WTC11 (cell line): Measurements from ENCODE around the gene CSKMT. TPM values are rescaled to one million over a fixed set of nuclear protein-coding genes. Genes with fewer than 3 reads are reported as not detected.

ENCODE experiments used
- ATAC-seq: fragments of 200-7000 bp; cut with Tn5 transposase; 2 replicates; pipeline ENCODE4 v1.10.0; 2021; ENCODE audit warnings: mild to moderate bottlenecking, moderate library complexity
- CTCF ChIA-PET: fragments of 300-600 bp; sonication (Branson Sonifier 250); formaldehyde crosslinking; loops from one replicate; lab custom pipeline; 2021; ENCODE audit warnings: antibody characterized with exemption; lab: Charles Lee
- POLR2A ChIA-PET: fragments of 350-600 bp; sonication (Branson Sonifier 250); formaldehyde crosslinking; loops from one replicate; lab custom pipeline; 2021; ENCODE audit warnings: antibody characterized with exemption; lab: Charles Lee
- DNase-seq: peaks from one replicate; pipeline ENCODE4 v3.0.0; 2021; ENCODE audit warnings: low spot score
- H3K27ac Mint-ChIP-seq: 2 replicates; pipeline ENCODE4 v1.8.0; 2021; ENCODE audit warnings: mixed read lengths
- H3K27me3 Mint-ChIP-seq: 2 replicates; pipeline ENCODE4 v1.8.0; 2021; ENCODE audit warnings: low read depth, mild to moderate bottlenecking, moderate library complexity, mixed read lengths
- H3K36me3 Mint-ChIP-seq: 2 replicates; pipeline ENCODE4 v1.8.0; 2021; ENCODE audit warnings: mixed read lengths
- H3K4me1 Mint-ChIP-seq: 2 replicates; pipeline ENCODE4 v1.8.0; 2022; ENCODE audit warnings: mixed read lengths
- H3K4me3 Mint-ChIP-seq: 2 replicates; pipeline ENCODE4 v1.8.0; 2021; ENCODE audit warnings: mild to moderate bottlenecking, moderate library complexity, mixed read lengths
- H3K9me3 Mint-ChIP-seq: 2 replicates; pipeline ENCODE4 v1.8.0; 2021; ENCODE audit warnings: mixed read lengths
- ATF1 ChIP-seq: sonication (generic); formaldehyde crosslinking; IDR thresholded peaks from 2 replicates; pipeline ENCODE4 v1.8.1; 2023; ENCODE audit warnings: mild to moderate bottlenecking, moderate library complexity, missing genetic modification reagents
- CREM ChIP-seq: sonication (generic); formaldehyde crosslinking; IDR thresholded peaks from 2 replicates; pipeline ENCODE4 v1.8.1; 2022; ENCODE audit warnings: mild to moderate bottlenecking, missing genetic modification reagents, moderate library complexity
- ELF4 ChIP-seq: sonication (generic); formaldehyde crosslinking; IDR thresholded peaks from 2 replicates; pipeline ENCODE4 v1.8.1; 2022; ENCODE audit warnings: low read depth, mild to moderate bottlenecking, moderate library complexity, missing genetic modification reagents
- GABPB1 ChIP-seq: sonication (generic); formaldehyde crosslinking; IDR thresholded peaks from 2 replicates; pipeline ENCODE4 v1.8.1; 2023; ENCODE audit warnings: mild to moderate bottlenecking, missing genetic modification reagents
- GTF2I ChIP-seq: fragments of 250-450 bp; sonication (Bioruptor Pico); conservative IDR thresholded peaks from 2 replicates; pipeline ENCODE4 v1.4.0; 2021; ENCODE audit warnings: mild to moderate bottlenecking
- NFATC4 ChIP-seq: fragments of 250-450 bp; sonication (Bioruptor Pico); IDR thresholded peaks from 2 replicates; pipeline ENCODE4 v1.9.0; 2021; ENCODE audit warnings: mild to moderate bottlenecking
- NFYB ChIP-seq: sonication (generic); formaldehyde crosslinking; conservative IDR thresholded peaks from 2 replicates; pipeline ENCODE4 v1.8.0; 2022; ENCODE audit warnings: low read depth, missing genetic modification reagents
- NR3C1 ChIP-seq: sonication (generic); formaldehyde crosslinking; conservative IDR thresholded peaks from 2 replicates; pipeline ENCODE4 v1.8.1; 2023; ENCODE audit warnings: low read depth, mild to moderate bottlenecking, missing genetic modification reagents
- ZNF138 ChIP-seq: sonication (generic); formaldehyde crosslinking; conservative IDR thresholded peaks from 2 replicates; pipeline ENCODE4 v1.8.1; 2022; ENCODE audit warnings: mild to moderate bottlenecking, moderate library complexity, missing genetic modification reagents
- ZNF396 ChIP-seq: fragments of 250-450 bp; sonication (Bioruptor Pico); IDR thresholded peaks from 2 replicates; pipeline ENCODE4 v1.8.0; 2021; ENCODE audit warnings: mild to moderate bottlenecking, moderate library complexity, borderline replicate concordance
- ZNF671 ChIP-seq: fragments of 250-450 bp; sonication (Bioruptor Pico); IDR thresholded peaks from 2 replicates; pipeline ENCODE4 v1.8.0; 2021; ENCODE audit warnings: mild to moderate bottlenecking
- total RNA-seq: library from RNA; stranded (reverse); gene quantifications from 3 replicates; pipeline ENCODE4 v1.2.3, GENCODE V29; 2021
- TF ChIP-seq, protein P1 (sequence below): sonication (generic); formaldehyde crosslinking; IDR thresholded peaks from 2 replicates; pipeline ENCODE4 v1.8.0; 2022; ENCODE audit warnings: missing genetic modification reagents
- TF ChIP-seq, protein P2 (sequence below): sonication (generic); formaldehyde crosslinking; IDR thresholded peaks from 2 replicates; pipeline ENCODE4 v1.8.0; 2022; ENCODE audit warnings: mild to moderate bottlenecking, missing genetic modification reagents
- TF ChIP-seq, protein P3 (sequence below): sonication (generic); formaldehyde crosslinking; IDR thresholded peaks from 2 replicates; pipeline ENCODE4 v1.8.0; 2023; ENCODE audit warnings: missing genetic modification reagents, mild to moderate bottlenecking, borderline replicate concordance

Gene CSKMT
- total RNA-seq, 1 experiment from 2014 or later = 75.6 TPM

DNA sequence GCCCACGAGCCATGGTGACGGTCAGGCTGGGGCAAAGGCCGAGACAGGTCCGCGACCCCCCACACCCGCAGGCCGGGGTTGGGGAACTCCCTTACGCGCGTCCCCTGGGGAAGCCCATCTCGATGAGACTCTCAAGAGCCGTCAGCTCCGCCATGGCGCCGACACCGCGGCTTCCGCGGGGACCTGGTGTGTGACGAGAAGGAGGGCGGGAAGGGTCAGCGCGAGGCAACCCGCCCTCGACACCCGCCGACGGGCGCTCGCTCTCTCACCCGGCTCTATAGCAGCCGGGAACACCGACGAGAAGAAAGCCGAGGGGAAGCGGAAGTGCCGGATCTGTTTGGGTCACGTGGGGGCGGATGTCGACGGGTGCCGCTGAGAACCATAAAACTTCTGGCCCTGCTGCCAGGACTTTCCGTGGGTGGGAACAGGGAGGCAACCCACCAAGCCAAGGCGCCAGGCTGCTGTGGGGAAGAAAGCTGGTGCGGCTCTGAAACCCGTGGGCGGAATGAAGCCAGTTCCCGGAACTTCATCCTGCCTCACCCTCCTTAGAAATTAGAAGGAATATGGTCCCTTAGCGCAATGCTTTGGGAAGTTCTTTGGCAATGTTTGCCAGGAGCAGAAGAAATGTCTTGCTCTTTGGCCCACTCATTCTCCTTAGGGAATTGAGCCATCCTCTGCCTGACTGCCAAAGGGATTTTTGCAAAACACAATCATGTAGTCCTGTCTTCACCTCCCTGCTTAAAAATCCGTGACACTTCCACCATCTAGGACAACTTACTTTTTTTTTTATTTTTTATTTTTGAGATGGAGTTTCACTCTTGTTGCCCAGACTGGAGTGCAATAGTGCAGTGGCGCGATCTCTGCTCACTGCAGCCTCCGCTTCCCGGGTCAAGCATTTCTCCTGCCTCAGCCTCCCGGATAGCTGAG, 13.9 kb downstream of the CSKMT start, which contains the start of gene UBXN1 (continued):
- no peak for TF ChIP-seq ZNF671 (CRISPR knock-in tag)
- TF ChIP-seq NR3C1 (CRISPR knock-in tag) = no peak
- TF ChIP-seq CREM (CRISPR knock-in tag) = 0 out of 2 replicates have a peak, but pooled peaks have one; percentile 39
- TF ChIP-seq NFYB (CRISPR knock-in tag) = no peak
- TF ChIP-seq, protein P1, sequence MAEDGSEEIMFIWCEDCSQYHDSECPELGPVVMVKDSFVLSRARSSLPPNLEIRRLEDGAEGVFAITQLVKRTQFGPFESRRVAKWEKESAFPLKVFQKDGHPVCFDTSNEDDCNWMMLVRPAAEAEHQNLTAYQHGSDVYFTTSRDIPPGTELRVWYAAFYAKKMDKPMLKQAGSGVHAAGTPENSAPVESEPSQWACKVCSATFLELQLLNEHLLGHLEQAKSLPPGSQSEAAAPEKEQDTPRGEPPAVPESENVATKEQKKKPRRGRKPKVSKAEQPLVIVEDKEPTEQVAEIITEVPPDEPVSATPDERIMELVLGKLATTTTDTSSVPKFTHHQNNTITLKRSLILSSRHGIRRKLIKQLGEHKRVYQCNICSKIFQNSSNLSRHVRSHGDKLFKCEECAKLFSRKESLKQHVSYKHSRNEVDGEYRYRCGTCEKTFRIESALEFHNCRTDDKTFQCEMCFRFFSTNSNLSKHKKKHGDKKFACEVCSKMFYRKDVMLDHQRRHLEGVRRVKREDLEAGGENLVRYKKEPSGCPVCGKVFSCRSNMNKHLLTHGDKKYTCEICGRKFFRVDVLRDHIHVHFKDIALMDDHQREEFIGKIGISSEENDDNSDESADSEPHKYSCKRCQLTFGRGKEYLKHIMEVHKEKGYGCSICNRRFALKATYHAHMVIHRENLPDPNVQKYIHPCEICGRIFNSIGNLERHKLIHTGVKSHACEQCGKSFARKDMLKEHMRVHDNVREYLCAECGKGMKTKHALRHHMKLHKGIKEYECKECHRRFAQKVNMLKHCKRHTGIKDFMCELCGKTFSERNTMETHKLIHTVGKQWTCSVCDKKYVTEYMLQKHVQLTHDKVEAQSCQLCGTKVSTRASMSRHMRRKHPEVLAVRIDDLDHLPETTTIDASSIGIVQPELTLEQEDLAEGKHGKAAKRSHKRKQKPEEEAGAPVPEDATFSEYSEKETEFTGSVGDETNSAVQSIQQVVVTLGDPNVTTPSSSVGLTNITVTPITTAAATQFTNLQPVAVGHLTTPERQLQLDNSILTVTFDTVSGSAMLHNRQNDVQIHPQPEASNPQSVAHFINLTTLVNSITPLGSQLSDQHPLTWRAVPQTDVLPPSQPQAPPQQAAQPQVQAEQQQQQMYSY = no peak
- TF ChIP-seq ZNF396 (CRISPR knock-in tag) = no peak
- no peak for TF ChIP-seq GTF2I (CRISPR knock-in tag)
- TF ChIP-seq ZNF138 (CRISPR knock-in tag) = no peak
- TF ChIP-seq ATF1 = 0 out of 2 replicates have a peak, but pooled peaks have one; percentile 38
- TF ChIP-seq, protein P2, sequence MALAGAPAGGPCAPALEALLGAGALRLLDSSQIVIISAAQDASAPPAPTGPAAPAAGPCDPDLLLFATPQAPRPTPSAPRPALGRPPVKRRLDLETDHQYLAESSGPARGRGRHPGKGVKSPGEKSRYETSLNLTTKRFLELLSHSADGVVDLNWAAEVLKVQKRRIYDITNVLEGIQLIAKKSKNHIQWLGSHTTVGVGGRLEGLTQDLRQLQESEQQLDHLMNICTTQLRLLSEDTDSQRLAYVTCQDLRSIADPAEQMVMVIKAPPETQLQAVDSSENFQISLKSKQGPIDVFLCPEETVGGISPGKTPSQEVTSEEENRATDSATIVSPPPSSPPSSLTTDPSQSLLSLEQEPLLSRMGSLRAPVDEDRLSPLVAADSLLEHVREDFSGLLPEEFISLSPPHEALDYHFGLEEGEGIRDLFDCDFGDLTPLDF (CRISPR knock-in tag) = no peak
- TF ChIP-seq NFATC4 (CRISPR knock-in tag) = no peak
- TF ChIP-seq, protein P3, sequence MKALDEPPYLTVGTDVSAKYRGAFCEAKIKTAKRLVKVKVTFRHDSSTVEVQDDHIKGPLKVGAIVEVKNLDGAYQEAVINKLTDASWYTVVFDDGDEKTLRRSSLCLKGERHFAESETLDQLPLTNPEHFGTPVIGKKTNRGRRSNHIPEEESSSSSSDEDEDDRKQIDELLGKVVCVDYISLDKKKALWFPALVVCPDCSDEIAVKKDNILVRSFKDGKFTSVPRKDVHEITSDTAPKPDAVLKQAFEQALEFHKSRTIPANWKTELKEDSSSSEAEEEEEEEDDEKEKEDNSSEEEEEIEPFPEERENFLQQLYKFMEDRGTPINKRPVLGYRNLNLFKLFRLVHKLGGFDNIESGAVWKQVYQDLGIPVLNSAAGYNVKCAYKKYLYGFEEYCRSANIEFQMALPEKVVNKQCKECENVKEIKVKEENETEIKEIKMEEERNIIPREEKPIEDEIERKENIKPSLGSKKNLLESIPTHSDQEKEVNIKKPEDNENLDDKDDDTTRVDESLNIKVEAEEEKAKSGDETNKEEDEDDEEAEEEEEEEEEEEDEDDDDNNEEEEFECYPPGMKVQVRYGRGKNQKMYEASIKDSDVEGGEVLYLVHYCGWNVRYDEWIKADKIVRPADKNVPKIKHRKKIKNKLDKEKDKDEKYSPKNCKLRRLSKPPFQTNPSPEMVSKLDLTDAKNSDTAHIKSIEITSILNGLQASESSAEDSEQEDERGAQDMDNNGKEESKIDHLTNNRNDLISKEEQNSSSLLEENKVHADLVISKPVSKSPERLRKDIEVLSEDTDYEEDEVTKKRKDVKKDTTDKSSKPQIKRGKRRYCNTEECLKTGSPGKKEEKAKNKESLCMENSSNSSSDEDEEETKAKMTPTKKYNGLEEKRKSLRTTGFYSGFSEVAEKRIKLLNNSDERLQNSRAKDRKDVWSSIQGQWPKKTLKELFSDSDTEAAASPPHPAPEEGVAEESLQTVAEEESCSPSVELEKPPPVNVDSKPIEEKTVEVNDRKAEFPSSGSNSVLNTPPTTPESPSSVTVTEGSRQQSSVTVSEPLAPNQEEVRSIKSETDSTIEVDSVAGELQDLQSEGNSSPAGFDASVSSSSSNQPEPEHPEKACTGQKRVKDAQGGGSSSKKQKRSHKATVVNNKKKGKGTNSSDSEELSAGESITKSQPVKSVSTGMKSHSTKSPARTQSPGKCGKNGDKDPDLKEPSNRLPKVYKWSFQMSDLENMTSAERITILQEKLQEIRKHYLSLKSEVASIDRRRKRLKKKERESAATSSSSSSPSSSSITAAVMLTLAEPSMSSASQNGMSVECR (CRISPR knock-in tag) = 0 out of 2 replicates have a peak, but pooled peaks have one; percentile 72

DNA sequence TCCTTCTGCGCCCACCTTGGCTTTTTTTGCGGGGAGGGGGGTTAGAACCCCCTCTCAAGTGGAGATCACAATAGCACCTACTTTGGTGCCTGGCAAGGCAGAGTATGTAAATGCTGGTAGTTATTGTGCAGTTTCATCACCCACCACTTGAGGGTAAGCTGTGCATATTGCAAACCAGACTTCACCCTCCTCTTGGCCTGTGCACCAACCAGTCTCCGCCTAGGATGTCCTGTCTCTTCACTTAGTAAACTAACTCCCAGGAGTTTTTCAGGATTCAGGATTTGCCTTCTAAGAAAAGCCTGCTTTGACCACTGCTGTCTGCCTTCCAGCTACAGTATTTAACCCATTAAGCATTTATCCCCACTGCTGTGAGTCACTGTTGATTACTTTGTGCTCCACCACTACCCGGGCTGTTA, 15.7 kb downstream of the CSKMT start:
- ChIA-PET CTCF (interaction anchor here (0.6 to 3.6 kb wide), 15 partner anchors 9 to 286 kb away, joined by 3 to 21 read pairs (median 5); partner anchors contain the start of genes B3GAT3, BSCL2, C11orf98 and CSKMT), POLR2A (interaction anchor here (0.8 to 1.3 kb wide), 2 partner anchors 28 to 89 kb away, joined by 3 read pairs; partner anchors contain the start of gene INTS5)
- peaks cover 19% of the 10 kb centered on the region for H3K36me3 Mint-ChIP-seq
- no peaks in the 10 kb centered on the region for H3K9me3 Mint-ChIP-seq
- ATAC-seq (peak; percentile 58), DNase-seq (no peak)
- no peaks in the 10 kb centered on the region for H3K27me3 Mint-ChIP-seq
- peaks cover 20% of the 10 kb centered on the region for H3K4me1 Mint-ChIP-seq
- no peak for TF ChIP-seq ELF4
- peak; percentile 62; the same call in 1 of the 2 replicates for TF ChIP-seq GABPB1
- H3K4me3 Mint-ChIP-seq = no peak overlapping the region
- no peak overlapping the region for H3K27ac Mint-ChIP-seq
